IPS-15b (cell line): ENCODE measurements around the gene INTS6.

Source experiments
- H3K27me3 ChIP-seq: one replicate; pipeline ENCODE4 v1.6.1; 2013; ENCODE audit warnings: low read length; ENCODE audit not compliant: control insufficient read depth, insufficient read depth
- H3K36me3 ChIP-seq: one replicate; pipeline ENCODE4 v1.6.1; 2013; ENCODE audit warnings: low read length; ENCODE audit not compliant: control insufficient read depth, insufficient read depth
- H3K4me1 ChIP-seq: one replicate; pipeline ENCODE4 v1.6.1; 2013; ENCODE audit warnings: mild to moderate bottlenecking, low read length; ENCODE audit not compliant: control insufficient read depth, insufficient read depth
- H3K4me3 ChIP-seq: one replicate; pipeline ENCODE4 v1.5.1; 2013; ENCODE audit warnings: low read depth, low read length
- H3K9ac ChIP-seq: one replicate; pipeline ENCODE4 v1.6.1; 2013; ENCODE audit warnings: low read depth, mild to moderate bottlenecking, low read length
- H3K9me3 ChIP-seq: one replicate; pipeline ENCODE4 v1.6.1; 2013; ENCODE audit warnings: mild to moderate bottlenecking, low read length; ENCODE audit not compliant: control insufficient read depth, insufficient read depth

INTS6 gene

DNA sequence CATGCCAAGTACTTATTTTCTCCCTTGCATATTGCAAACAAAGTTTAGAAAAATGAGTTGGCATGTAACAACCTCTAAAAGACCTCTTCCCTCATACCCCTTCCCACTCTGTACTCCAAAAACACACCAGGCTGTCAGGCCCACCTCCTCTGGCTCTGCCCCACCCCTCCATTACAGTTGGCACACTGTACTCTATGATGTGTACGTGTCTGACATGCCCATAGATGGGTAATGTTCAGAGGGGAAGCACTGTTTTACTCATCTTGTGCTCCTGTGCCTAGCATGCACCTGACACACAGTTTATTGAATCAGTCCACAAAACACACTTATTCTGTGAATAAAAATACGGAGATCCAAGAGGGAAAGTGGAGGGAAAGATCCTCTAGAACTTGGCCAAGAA is 67.7 kb downstream of the INTS6 start:
- H3K4me3 ChIP-seq: no peak overlapping the region
- no peaks in the 10 kb centered on the region for H3K4me1 ChIP-seq
- H3K9ac ChIP-seq: no peak overlapping the region
- no peaks in the 10 kb centered on the region for H3K36me3 ChIP-seq
- no peaks in the 10 kb centered on the region for H3K9me3 ChIP-seq
- H3K27me3 ChIP-seq: no peaks in the 10 kb centered on the region

DNA sequence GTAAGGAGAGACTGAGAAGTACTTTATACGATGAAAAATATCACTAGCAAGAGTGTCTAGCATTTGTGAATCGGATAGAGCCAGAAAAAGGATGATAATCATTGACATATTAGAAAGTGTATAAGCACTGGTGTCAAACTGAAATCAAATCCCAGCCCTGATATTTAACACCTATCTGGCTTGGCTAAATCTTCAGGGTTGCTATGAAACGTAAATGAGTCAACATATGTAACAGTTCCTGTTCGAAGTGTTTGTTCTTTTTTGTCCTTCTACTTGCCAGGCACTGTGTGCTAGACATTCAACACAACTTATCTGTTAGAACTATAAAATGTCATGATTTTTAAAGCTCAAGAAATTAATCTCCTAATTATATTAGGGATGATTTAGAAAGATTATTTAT is 72.6 kb downstream of the INTS6 start:
- Histone ChIP-seq H3K4me3 (no peak overlapping the region), H3K9ac (no peak overlapping the region), H3K4me1 (no peaks in the 10 kb centered on the region), H3K9me3 (no peaks in the 10 kb centered on the region), H3K27me3 (no peaks in the 10 kb centered on the region), H3K36me3 (no peaks in the 10 kb centered on the region)

DNA sequence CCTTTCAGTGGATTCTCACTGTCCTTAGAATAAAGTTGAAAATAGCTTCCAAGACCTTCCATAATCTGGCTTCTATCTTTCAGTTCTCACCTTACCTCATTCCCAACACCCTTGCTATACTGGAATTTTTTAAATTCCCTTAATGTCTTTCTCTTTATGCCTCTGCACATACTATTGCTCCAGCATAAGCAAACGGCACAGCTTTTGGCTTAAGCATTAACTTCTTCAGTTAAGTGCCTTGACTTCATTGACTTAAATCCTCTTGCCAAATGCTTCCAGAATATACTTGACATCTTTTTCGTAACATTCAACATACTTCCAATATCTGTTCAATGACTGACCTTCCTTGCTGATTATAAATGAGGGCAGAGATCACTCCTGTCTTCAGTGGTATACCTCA is 79.4 kb downstream of the INTS6 start:
- peaks cover 8% of the 10 kb centered on the region for H3K36me3 ChIP-seq
- no peak overlapping the region for H3K4me3 ChIP-seq
- no peak overlapping the region for H3K9ac ChIP-seq
- peaks cover 6% of the 10 kb centered on the region for H3K4me1 ChIP-seq
- no peaks in the 10 kb centered on the region for H3K9me3 ChIP-seq
- no peaks in the 10 kb centered on the region for H3K27me3 ChIP-seq

DNA sequence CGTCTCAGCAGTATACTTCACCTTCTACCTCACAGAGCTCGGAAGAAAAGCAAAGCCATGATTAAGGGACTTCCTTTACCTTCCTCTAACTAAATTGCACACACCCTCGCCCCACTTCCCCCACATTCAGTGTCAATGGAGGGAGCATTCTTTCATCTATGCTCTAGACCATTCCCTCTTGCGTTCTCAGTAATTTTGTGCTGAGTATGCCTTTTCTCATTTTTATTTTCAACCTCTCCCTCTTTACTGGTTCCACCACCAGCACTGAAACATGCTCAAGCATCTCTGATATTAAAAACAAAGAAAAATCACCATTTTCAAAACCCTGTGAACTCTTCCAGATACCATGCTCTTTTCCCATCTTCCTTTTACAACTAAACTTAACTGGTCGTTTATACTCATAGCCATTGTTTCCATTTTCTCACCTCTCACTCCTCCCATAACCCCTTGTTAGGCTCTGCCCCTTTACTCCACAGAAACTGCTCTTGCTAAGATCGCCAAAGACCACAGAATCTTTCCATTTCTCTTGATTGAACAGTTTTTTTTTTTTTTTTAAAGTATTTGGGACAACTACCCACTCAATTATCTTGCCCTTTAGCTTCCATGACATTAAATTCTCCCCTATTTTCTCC is 81.0 kb downstream of the INTS6 start:
- Histone ChIP-seq H3K9me3 (no peaks in the 10 kb centered on the region), H3K4me3 (no peak overlapping the region), H3K4me1 (peaks cover 6% of the 10 kb centered on the region), H3K36me3 (peaks cover 8% of the 10 kb centered on the region), H3K9ac (no peak overlapping the region), H3K27me3 (no peaks in the 10 kb centered on the region)

DNA sequence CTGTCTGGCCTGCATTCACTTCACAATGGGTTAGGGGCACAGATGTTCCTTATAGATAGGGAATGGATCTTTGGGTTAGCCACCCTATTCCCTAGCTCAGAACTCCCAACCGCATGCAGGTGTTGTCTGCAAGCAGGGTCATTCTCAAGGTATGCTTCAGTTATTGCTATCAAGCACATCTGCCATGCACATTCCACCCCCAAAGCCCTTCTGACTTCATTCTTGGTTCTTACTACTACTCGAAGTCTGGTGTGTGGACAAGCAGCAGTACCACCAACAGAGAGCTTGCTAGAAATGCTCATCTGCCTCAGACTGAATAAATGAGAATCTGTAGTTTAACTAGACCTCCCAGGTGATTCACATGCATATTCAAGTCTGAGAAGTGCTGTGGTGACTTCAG is 82.0 kb downstream of the INTS6 start:
- Histone ChIP-seq H3K4me1 (peaks cover 6% of the 10 kb centered on the region), H3K9ac (no peak overlapping the region), H3K4me3 (no peak overlapping the region), H3K9me3 (no peaks in the 10 kb centered on the region), H3K36me3 (peaks cover 8% of the 10 kb centered on the region), H3K27me3 (no peaks in the 10 kb centered on the region)

DNA sequence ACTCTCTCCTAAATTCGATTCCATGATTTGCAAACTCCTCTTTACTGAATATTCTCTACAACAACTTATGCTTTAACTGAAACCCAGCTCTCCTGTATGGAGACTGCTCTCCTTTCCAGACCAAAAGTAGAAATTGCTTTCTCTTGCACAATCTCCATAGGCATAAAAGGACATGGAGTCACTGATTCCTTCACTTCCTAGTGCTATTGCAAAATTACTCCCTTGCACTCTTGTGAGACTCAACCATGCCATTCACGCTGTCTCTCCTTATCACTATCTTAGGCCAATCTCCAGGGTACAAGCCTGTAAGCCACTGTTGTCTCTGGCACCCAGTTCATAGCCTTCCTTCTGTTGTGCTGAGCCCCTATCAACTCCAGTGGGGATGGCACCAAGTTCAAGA is 82.7 kb downstream of the INTS6 start:
- no peak overlapping the region for H3K4me3 ChIP-seq
- H3K9me3 ChIP-seq: no peaks in the 10 kb centered on the region
- H3K36me3 ChIP-seq: peaks cover 8% of the 10 kb centered on the region
- no peaks in the 10 kb centered on the region for H3K27me3 ChIP-seq
- peaks cover 6% of the 10 kb centered on the region for H3K4me1 ChIP-seq
- no peak overlapping the region for H3K9ac ChIP-seq

DNA sequence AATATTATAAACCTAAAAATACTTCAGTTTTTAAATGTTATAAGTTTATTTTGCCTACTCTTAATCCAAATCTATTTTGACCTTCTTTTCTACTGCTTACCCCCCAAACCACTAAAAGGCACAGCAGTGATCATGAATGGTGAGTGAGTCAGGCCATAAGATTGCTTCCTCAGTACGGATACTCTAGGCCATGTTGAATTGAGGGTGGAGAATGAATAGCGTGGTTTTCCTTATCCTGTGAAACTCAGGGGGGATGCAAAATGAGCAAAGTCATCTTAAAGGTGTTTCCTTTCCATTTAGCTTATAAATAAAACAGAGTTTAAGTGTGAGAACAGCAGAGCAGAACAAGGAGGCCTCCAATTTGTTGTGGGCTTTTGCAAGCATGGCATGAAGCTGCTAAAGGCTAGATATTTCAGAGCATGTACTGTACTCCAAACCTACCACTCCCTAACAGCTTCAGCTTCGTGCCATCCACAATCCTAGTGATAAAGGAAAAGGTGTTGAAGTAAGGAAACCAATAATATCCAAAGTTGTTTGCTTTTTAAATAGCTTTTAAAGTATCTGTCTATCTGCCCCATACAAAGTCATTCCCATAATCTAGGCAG is 88.3 kb downstream of the INTS6 start:
- H3K9me3 ChIP-seq: no peaks in the 10 kb centered on the region

DNA sequence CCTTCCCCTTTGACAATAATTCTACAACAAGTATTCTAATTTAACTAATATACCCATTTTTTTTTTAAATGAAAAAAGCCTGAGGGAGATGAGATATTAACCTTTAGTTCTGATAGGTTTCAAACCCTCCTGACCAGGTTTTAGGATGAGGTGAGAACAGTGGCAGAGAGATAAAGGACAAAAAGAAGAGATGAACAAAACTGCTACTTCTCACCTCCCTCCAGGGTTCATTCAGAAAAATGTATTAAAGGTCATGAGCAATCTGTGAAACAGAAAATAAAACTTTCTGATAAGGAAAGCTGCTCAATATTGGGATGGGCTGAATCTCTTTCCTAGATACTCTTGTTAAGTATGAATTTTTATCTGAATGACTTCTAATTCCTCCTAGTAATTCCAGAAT is 89.2 kb downstream of the INTS6 start:
- Histone ChIP-seq H3K9me3 (no peaks in the 10 kb centered on the region), H3K4me1 (no peaks in the 10 kb centered on the region), H3K27me3 (no peaks in the 10 kb centered on the region), H3K4me3 (no peak overlapping the region), H3K9ac (no peak overlapping the region), H3K36me3 (no peaks in the 10 kb centered on the region)

More for the DNA sequence above, 88.3 kb downstream of the INTS6 start:
- H3K36me3 ChIP-seq: no peaks in the 10 kb centered on the region
- no peaks in the 10 kb centered on the region for H3K27me3 ChIP-seq
- no peak overlapping the region for H3K9ac ChIP-seq
- H3K4me3 ChIP-seq: no peak overlapping the region
- H3K4me1 ChIP-seq: no peaks in the 10 kb centered on the region

DNA sequence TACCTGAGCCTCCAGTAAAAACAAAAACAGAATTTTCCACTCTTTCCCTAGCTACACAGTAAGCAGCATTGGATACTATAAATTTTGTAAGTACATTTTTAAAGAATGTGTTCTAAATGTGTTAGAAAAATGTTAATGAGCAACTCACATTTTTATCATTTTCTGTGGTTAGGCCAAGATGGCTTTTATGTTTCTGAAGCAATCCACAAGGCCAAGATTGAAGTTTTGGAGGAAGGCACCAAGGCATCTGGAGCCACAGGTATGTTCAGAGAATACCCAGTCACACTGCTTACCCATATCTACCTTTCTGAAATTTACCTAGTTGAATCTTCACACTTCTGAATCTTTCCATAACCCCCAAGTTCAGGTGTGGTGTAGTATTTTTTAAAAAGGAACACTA is 91.7 kb downstream of the INTS6 start:
- Histone ChIP-seq H3K27me3 (no peaks in the 10 kb centered on the region), H3K4me3 (no peak overlapping the region), H3K36me3 (no peaks in the 10 kb centered on the region), H3K4me1 (peaks cover 5% of the 10 kb centered on the region), H3K9ac (no peak overlapping the region), H3K9me3 (no peaks in the 10 kb centered on the region)

DNA sequence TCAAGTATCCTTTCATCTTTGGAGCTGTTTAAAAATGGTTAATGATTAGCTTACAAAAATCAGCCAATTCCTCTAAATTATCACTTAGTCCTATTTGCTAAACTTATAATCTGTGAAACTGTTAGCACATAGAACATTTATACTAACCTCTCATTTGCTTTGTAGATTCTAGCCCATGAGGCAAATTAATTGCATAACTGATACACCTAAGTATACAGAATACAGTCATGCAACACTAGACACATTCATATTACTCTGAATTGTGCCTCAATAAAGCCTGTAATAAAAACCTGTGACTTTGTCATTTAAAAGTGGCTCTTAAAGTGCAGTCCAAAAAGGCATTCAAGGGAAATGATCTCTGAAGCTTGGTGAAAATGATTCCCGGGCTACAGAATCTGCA is 92.3 kb downstream of the INTS6 start:
- Histone ChIP-seq H3K27me3 (no peaks in the 10 kb centered on the region), H3K9me3 (no peaks in the 10 kb centered on the region), H3K36me3 (no peaks in the 10 kb centered on the region), H3K4me1 (peaks cover 5% of the 10 kb centered on the region), H3K4me3 (no peak overlapping the region), H3K9ac (no peak overlapping the region)

DNA sequence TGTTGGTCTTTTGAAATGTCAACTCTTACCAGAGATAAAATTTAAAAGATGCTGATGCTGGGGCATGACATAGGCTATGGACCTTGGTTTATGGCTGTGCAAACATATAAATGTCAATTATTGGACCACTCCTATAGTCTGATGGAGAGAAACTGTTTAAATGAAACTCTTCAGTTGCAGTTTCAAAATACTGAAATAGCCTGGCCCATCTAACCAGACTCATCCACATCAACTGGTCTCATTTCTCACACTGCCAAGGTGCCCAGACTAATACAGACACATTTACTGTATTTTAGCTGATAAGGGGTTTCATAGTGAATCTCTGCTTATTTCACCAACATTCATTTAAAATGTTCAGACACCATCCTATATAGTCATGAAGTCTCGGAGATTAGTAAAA is 93.5 kb downstream of the INTS6 start:
- no peak overlapping the region for H3K9ac ChIP-seq
- no peaks in the 10 kb centered on the region for H3K27me3 ChIP-seq
- H3K9me3 ChIP-seq: no peaks in the 10 kb centered on the region
- no peaks in the 10 kb centered on the region for H3K36me3 ChIP-seq
- no peak overlapping the region for H3K4me3 ChIP-seq
- peaks cover 5% of the 10 kb centered on the region for H3K4me1 ChIP-seq

DNA sequence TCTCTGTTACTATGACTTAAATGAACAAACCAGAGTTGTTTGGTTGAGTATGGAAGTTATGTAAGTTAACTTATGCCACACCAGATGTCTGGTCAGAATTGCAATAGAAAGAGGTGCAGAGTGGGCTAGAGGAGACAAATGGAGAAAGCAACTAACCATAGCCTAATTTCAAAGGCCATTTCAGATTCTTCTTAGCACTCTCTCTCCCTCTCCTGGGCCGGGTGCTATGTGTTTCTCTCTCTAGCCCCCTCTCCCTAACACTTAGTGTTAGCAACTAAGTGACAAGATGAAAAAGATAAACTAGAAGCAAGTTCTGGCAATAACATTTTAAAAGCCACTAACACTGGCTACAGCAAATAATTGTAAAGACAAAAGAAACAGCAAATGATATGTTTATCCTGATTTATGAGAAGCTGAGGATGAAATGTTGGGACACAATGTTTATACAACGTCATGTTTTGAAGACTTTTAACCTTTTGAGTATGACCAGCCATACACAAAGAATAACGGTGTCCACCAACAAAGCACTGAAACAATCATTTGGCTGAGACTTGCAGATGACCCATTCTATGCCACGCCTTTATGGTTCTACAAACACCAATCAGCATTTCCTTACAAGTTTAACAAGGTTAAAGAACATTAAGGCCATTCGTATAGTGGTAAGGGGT is 94.8 kb downstream of the INTS6 start:
- Histone ChIP-seq H3K9ac (no peak overlapping the region), H3K36me3 (no peaks in the 10 kb centered on the region), H3K4me3 (no peak overlapping the region), H3K27me3 (no peaks in the 10 kb centered on the region), H3K9me3 (no peaks in the 10 kb centered on the region), H3K4me1 (peaks cover 5% of the 10 kb centered on the region)
